IMR-90 (cell line): ENCODE results near the gene DCHS1. TPM values are rescaled to one million over a fixed set of nuclear protein-coding genes. Genes with fewer than 3 reads are reported as not detected.

Experiments used
- ATAC-seq: fragments of 200-7000 bp; cut with Tn5 transposase; 2 replicates; pipeline ENCODE4 v1.9.1; 2020; ENCODE audit warnings: low read depth, mild to moderate bottlenecking, moderate library complexity
- BruUV-seq: library from RNA; stranded (reverse); fragments of 400-500 nt; replicated peaks from 2 replicates; lab custom pipeline; 2021; lab: Mats Ljungman, UMichigan
- CTCF ChIA-PET: fragments of 300-600 bp; formaldehyde crosslinking; extraction: SDS; loops from one replicate; lab custom pipeline; 2021; ENCODE audit warnings: antibody characterized with exemption; lab: Yijun Ruan, JAX
- POLR2A ChIA-PET: fragments of 300-600 bp; sonication (Branson Sonifier 250); formaldehyde crosslinking; loops from one replicate; lab custom pipeline; 2022; ENCODE audit warnings: antibody characterized with exemption; ENCODE audit not compliant: unreplicated experiment; lab: Charles Lee
- DNase-seq: peaks from one replicate; pipeline ENCODE4 v3.0.0; 2013
- H2AFZ ChIP-seq: replicated peaks from 2 replicates; pipeline ENCODE3; 2013; ENCODE audit warnings: low read length, mild to moderate bottlenecking; ENCODE audit not compliant: poor library complexity
- H2AK5ac ChIP-seq: 2 replicates; pipeline ENCODE4 v1.6.1; 2013; ENCODE audit warnings: low read depth, low read length, inconsistent platforms
- H2AK9ac ChIP-seq: replicated peaks from 2 replicates; pipeline ENCODE3; 2013; ENCODE audit warnings: mild to moderate bottlenecking, low read depth, low read length, moderate library complexity; ENCODE audit not compliant: poor library complexity
- H2BK120ac ChIP-seq: 2 replicates; pipeline ENCODE4 v1.6.1; 2013; ENCODE audit warnings: low read depth, low read length, inconsistent platforms
- H2BK15ac ChIP-seq: 3 replicates; pipeline ENCODE4 v1.6.1; 2013; ENCODE audit warnings: low read depth, low read length, inconsistent platforms
- H2BK20ac ChIP-seq: 2 replicates; pipeline ENCODE4 v1.6.1; 2013; ENCODE audit warnings: low read depth, mild to moderate bottlenecking, inconsistent platforms, low read length, moderate library complexity
- H2BK5ac ChIP-seq: 2 replicates; pipeline ENCODE4 v1.6.1; 2013; ENCODE audit warnings: mild to moderate bottlenecking, low read depth, low read length, inconsistent platforms; ENCODE audit not compliant: poor library complexity, severe bottlenecking
- H3K14ac ChIP-seq: replicated peaks from 2 replicates; pipeline ENCODE4 v1.6.1; 2013; ENCODE audit warnings: low read depth, low read length, inconsistent platforms
- H3K18ac ChIP-seq: 2 replicates; pipeline ENCODE4 v1.6.1; 2013; ENCODE audit warnings: low read depth, low read length, control low read depth
- H3K23ac ChIP-seq: 2 replicates; pipeline ENCODE4 v1.6.1; 2013; ENCODE audit warnings: low read depth, low read length, inconsistent platforms
- H3K27ac ChIP-seq: 2 replicates; pipeline ENCODE4 v1.5.1; 2013; ENCODE audit warnings: mild to moderate bottlenecking, control low read depth, low read length; ENCODE audit not compliant: insufficient read depth
- H3K27me3 ChIP-seq: 2 replicates; pipeline ENCODE4 v1.6.1; 2013; ENCODE audit warnings: low read length; ENCODE audit not compliant: control insufficient read depth, insufficient read depth
- H3K36me3 ChIP-seq: 2 replicates; pipeline ENCODE4 v1.6.1; 2013; ENCODE audit warnings: low read length, mixed read lengths; ENCODE audit not compliant: control insufficient read depth, insufficient read depth
- H3K4ac ChIP-seq: 2 replicates; pipeline ENCODE4 v1.6.1; 2013; ENCODE audit warnings: low read depth, low read length, inconsistent platforms
- H3K4me1 ChIP-seq: 2 replicates; pipeline ENCODE4 v1.6.1; 2013; ENCODE audit warnings: low read length, mixed read lengths; ENCODE audit not compliant: control insufficient read depth, insufficient read depth
- H3K4me2 ChIP-seq: 2 replicates; pipeline ENCODE4 v1.6.1; 2013; ENCODE audit warnings: low read depth, mild to moderate bottlenecking, control low read depth, low read length, moderate library complexity
- H3K4me3 ChIP-seq: 2 replicates; pipeline ENCODE4 v1.5.1; 2013; ENCODE audit warnings: low read depth, mild to moderate bottlenecking, control low read depth, low read length, moderate library complexity; ENCODE audit not compliant: insufficient read depth
- H3K56ac ChIP-seq: 2 replicates; pipeline ENCODE4 v1.6.1; 2013; ENCODE audit warnings: low read length, inconsistent platforms; ENCODE audit not compliant: insufficient read depth; ENCODE audit errors: extremely low read depth
- H3K79me1 ChIP-seq, 2 experiments: 2 replicates each; pipeline ENCODE4 v1.6.1; 2013; ENCODE audit warnings: low read length in 2 of 2, inconsistent platforms in 1 of 2, low read depth in 1 of 2
- H3K9ac ChIP-seq: 2 replicates; pipeline ENCODE4 v1.6.1; 2013; ENCODE audit warnings: low read depth, low read length, control low read depth
- H3K9me1 ChIP-seq: 2 replicates; pipeline ENCODE4 v1.6.1; 2013; ENCODE audit warnings: low read length, inconsistent platforms; ENCODE audit not compliant: insufficient read depth
- H3K9me3 ChIP-seq: 2 replicates; pipeline ENCODE4 v1.6.1; 2013; ENCODE audit warnings: low read length; ENCODE audit not compliant: control insufficient read depth, insufficient read depth
- H4K20me1 ChIP-seq: 2 replicates; pipeline ENCODE4 v1.6.1; 2013; ENCODE audit warnings: low read length, inconsistent platforms; ENCODE audit not compliant: insufficient read depth
- H4K5ac ChIP-seq: 2 replicates; pipeline ENCODE4 v1.6.1; 2013; ENCODE audit warnings: mild to moderate bottlenecking, low read depth, low read length, control low read depth
- H4K8ac ChIP-seq, 2 experiments: 2 replicates each; pipeline ENCODE4 v1.6.1; 2013; ENCODE audit warnings: low read depth in 2 of 2, low read length in 2 of 2, control low read depth in 1 of 2, inconsistent platforms in 1 of 2
- H4K91ac ChIP-seq: 2 replicates; pipeline ENCODE4 v1.6.1; 2013; ENCODE audit warnings: low read depth, low read length, inconsistent platforms; ENCODE audit not compliant: insufficient read depth
- BHLHE40 ChIP-seq: fragments of 150-350 bp; IDR thresholded peaks from 2 replicates; pipeline ENCODE4 v1.6.1; 2016; ENCODE audit warnings: mild to moderate bottlenecking, low read depth, low read length
- CEBPB ChIP-seq: IDR thresholded peaks from 2 replicates; pipeline ENCODE4 v1.6.1; 2012; ENCODE audit warnings: low read depth, low read length, improper control_type of control experiment
- CHD1 ChIP-seq: IDR thresholded peaks from 2 replicates; pipeline ENCODE4 v1.6.1; 2012; ENCODE audit warnings: low read depth, low read length, improper control_type of control experiment
- CTCF ChIP-seq: conservative IDR thresholded peaks from 2 replicates; pipeline ENCODE4 v1.5.1; 2012; ENCODE audit warnings: mild to moderate bottlenecking, low read depth, low read length, improper control_type of control experiment
- ELK1 ChIP-seq: fragments of 150-350 bp; IDR thresholded peaks from 2 replicates; pipeline ENCODE4 v1.6.1; 2016; ENCODE audit warnings: low read depth, mild to moderate bottlenecking, low read length, moderate library complexity, borderline replicate concordance
- FOS ChIP-seq: fragments of 150-350 bp; IDR thresholded peaks from 2 replicates; pipeline ENCODE4 v1.6.1; 2016; ENCODE audit warnings: low read depth, low read length
- MAFK ChIP-seq: IDR thresholded peaks from 2 replicates; pipeline ENCODE4 v1.6.1; 2012; ENCODE audit warnings: low read depth, low read length, improper control_type of control experiment
- MAZ ChIP-seq: IDR thresholded peaks from 2 replicates; pipeline ENCODE4 v1.6.1; 2012; ENCODE audit warnings: low read depth, mild to moderate bottlenecking, low read length, improper control_type of control experiment, moderate library complexity, borderline replicate concordance
- MXI1 ChIP-seq: IDR thresholded peaks from 2 replicates; pipeline ENCODE4 v1.6.1; 2012; ENCODE audit warnings: low read depth, mild to moderate bottlenecking, low read length, moderate library complexity, borderline replicate concordance
- NFE2L2 ChIP-seq: fragments of 150-350 bp; IDR thresholded peaks from 2 replicates; pipeline ENCODE4 v1.6.1; 2016; ENCODE audit warnings: low read depth, mild to moderate bottlenecking, low read length
- POLR2A ChIP-seq: IDR thresholded peaks from 2 replicates; pipeline ENCODE4 v1.6.1; 2012; ENCODE audit warnings: mild to moderate bottlenecking, low read depth, low read length
- RAD21 ChIP-seq: IDR thresholded peaks from 2 replicates; pipeline ENCODE4 v1.6.1; 2012; ENCODE audit warnings: low read length, improper control_type of control experiment
- RCOR1 ChIP-seq: IDR thresholded peaks from 2 replicates; pipeline ENCODE4 v1.6.1; 2012; ENCODE audit warnings: mild to moderate bottlenecking, low read length, improper control_type of control experiment; ENCODE audit not compliant: insufficient replicate concordance
- RFX5 ChIP-seq: IDR thresholded peaks from 2 replicates; pipeline ENCODE4 v1.8.0; 2012; ENCODE audit warnings: low read depth, mild to moderate bottlenecking, low read length, moderate library complexity
- SMC3 ChIP-seq: fragments of 150-350 bp; IDR thresholded peaks from 2 replicates; pipeline ENCODE4 v1.6.1; 2016; ENCODE audit warnings: low read depth, mild to moderate bottlenecking, antibody characterized with exemption, low read length, moderate library complexity
- WGBS, 2 experiments: methylation state at CpG; one replicate each; pipeline versions ENCODE4 v1.1.5 to v1.1.7; 2013; ENCODE audit warnings: missing lambda C conversion rate in 2 of 2; ENCODE audit not compliant: insufficient read length in 1 of 2; ENCODE audit errors: extremely low coverage in 2 of 2; 5-methylcytosine and 5-hydroxymethylcytosine counted together
- dilution Hi-C: fragments of 300-500 bp; cut with HindIII; formaldehyde crosslinking; loops from one replicate; pipeline ENCODE4 v1.14.3; 2018; ENCODE audit warnings: low sequenced_read_pairs; ENCODE audit not compliant: unreplicated experiment
- in situ Hi-C: fragments of 300-500 bp; cut with MboI; formaldehyde crosslinking; loops from 3 replicates; pipeline ENCODE4 v1.14.3; 2019; ENCODE audit warnings: low sequenced_read_pairs, inconsistent platforms, mixed read lengths
- intact Hi-C: fragments of 100-400 bp; cut with micrococcal nuclease; formaldehyde crosslinking; loops from 2 replicates; pipeline ENCODE4 v1.10.0; 2022
- polyA plus RNA-seq, 3 experiments: library from polyadenylated mRNA; depleted of rRNA; stranded (reverse); fragments of >200 nt; gene quantifications; 2 replicates each; pipeline ENCODE4 v1.2.3, GENCODE V29; 2012; ENCODE audit warnings: low replicate concordance in 1 of 3
- total RNA-seq: library from RNA; depleted of rRNA; stranded (reverse); fragments of >200 nt; gene quantifications from 2 replicates; pipeline ENCODE4 v1.2.3, GENCODE V29; 2012
- TF ChIP-seq, protein P1 (sequence below): fragments of 150-350 bp; IDR thresholded peaks from 2 replicates; pipeline ENCODE4 v1.6.1; 2017; ENCODE audit warnings: mild to moderate bottlenecking, antibody characterized with exemption, low read length, low read depth

Gene DCHS1
- total and polyA plus RNA-seq, 2 of the 4 experiments (the other 2 are of a cell fraction): 1.4 to 3.3 TPM

DNA sequence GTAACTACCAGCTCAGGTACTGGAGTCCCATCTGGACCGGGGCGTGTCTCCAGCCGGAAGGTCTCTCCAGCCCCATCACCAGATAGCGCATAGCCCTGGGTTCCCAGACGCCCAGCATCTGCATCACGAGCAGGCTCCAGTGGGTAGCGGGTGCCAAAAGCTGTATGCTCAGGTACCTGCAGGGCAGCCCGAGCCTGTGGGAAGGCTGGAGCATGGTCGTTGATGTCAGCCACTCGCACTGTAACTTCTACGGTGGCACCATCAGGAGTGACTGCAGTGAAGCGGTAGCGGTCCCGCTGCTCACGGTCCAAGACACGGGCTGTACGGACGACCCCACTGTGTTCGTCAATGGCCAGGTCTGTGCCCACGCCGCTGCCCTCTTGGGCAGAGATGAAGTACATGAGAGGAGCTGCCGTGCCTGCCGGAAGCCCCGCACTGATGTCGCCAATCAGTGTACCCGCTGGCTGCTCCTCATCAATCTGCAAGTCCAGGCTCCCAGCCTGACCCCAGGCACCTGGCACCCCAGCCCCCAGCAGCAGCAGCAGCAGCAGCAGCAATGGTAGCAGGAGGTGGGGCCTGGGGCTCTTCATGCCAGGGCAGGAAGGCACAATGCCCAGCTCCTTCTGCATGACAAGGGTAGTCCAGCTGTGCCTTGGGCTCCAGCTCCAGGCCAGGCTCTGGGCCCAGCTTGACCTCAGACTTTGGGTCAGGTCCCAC, 14.5 kb downstream of the DCHS1 start:
- no peak overlapping the region for H3K9ac ChIP-seq
- H2AFZ ChIP-seq: no peak overlapping the region
- ATAC-seq (no peak), DNase-seq (no peak)
- H2AK5ac ChIP-seq: no peak overlapping the region
- H3K4me3 ChIP-seq: no peak overlapping the region
- H4K5ac ChIP-seq: no peak overlapping the region
- CTCF ChIA-PET: no interaction called here
- H2BK120ac ChIP-seq: no peak overlapping the region
- no peak overlapping the region for H2AK9ac ChIP-seq
- no peak for TF ChIP-seq MAZ
- no peak for TF ChIP-seq NFE2L2
- TF ChIP-seq RFX5: no peak
- TF ChIP-seq POLR2A: no peak
- no peak for TF ChIP-seq CHD1
- no peak for TF ChIP-seq RAD21
- no peak for TF ChIP-seq CTCF
- no peak for TF ChIP-seq BHLHE40
- TF ChIP-seq MXI1: no peak
- no peak for TF ChIP-seq CEBPB
- TF ChIP-seq SMC3: no peak
- TF ChIP-seq MAFK: no peak
- no peak for TF ChIP-seq ELK1
- TF ChIP-seq RCOR1: no peak
- TF ChIP-seq FOS: no peak
- TF ChIP-seq, protein P1, sequence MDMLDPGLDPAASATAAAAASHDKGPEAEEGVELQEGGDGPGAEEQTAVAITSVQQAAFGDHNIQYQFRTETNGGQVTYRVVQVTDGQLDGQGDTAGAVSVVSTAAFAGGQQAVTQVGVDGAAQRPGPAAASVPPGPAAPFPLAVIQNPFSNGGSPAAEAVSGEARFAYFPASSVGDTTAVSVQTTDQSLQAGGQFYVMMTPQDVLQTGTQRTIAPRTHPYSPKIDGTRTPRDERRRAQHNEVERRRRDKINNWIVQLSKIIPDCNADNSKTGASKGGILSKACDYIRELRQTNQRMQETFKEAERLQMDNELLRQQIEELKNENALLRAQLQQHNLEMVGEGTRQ: no peak
- POLR2A ChIA-PET: no interaction called here
- no peak overlapping the region for H2BK20ac ChIP-seq
- no peak overlapping the region for H3K14ac ChIP-seq
- dilution Hi-C loops (no loop called here), intact Hi-C loops (no loop called here), in situ Hi-C loops (no loop called here)
- no peak overlapping the region for H4K8ac ChIP-seq
- no TSS peak for BruUV-seq
- H4K20me1 ChIP-seq: peaks cover 5% of the 10 kb centered on the region; the same call in 1 of the 2 replicates
- H3K36me3 ChIP-seq: peaks cover 25% of the 10 kb centered on the region
- no peak overlapping the region for H3K27ac ChIP-seq
- no peak overlapping the region for H2BK15ac ChIP-seq
- no peak overlapping the region for H2BK5ac ChIP-seq
- peaks cover 5% of the 10 kb centered on the region; the same call in 1 of the 2 replicates for H3K4me1 ChIP-seq
- no peak overlapping the region for H4K91ac ChIP-seq
- WGBS, 2 experiments: 97% methylated on average over 10 of the region's 26 CpGs; no CpG with 5 or more reads in 1 of the 2 experiments
- H3K18ac ChIP-seq: no peak overlapping the region
- peaks cover 7% of the 10 kb centered on the region for H3K9me1 ChIP-seq
- no peak overlapping the region for H3K23ac ChIP-seq
- no peaks in the 10 kb centered on the region for H3K27me3 ChIP-seq
- H3K4ac ChIP-seq: no peak overlapping the region
- no peak overlapping the region for H3K4me2 ChIP-seq
- H3K79me1 ChIP-seq: peaks cover 5 to 19% of the 10 kb centered on the region in 2 experiments; a peak in 3 of 4 replicates
- H3K56ac ChIP-seq: no peak overlapping the region
- no peaks in the 10 kb centered on the region for H3K9me3 ChIP-seq
